GM23338 (cell line): ENCODE measurements around the gene C1orf210. TPM values are rescaled to one million over a fixed set of nuclear protein-coding genes. Genes with fewer than 3 reads are reported as not detected.

Experiments used
- ATAC-seq: fragments of 200-7000 bp; cut with Tn5 transposase; 3 replicates; pipeline ENCODE4 v1.9.1; 2020
- DNase-seq: peaks from one replicate; pipeline ENCODE4 v3.0.0-alpha.2; 2015; ENCODE audit warnings: low spot score
- H2AFZ ChIP-seq: fragments of 200-600 bp; sonication (generic); 2 replicates; pipeline ENCODE4 v1.8.0; 2016; ENCODE audit warnings: antibody characterized with exemption, mild to moderate bottlenecking, moderate library complexity
- H3F3A ChIP-seq: fragments of 200-600 bp; sonication (generic); replicated peaks from 2 replicates; pipeline ENCODE4 v1.8.0; 2017; ENCODE audit warnings: antibody characterized with exemption, mixed run types, low read depth
- H3K27ac ChIP-seq: fragments of 200-600 bp; sonication (generic); 2 replicates; pipeline ENCODE4 v1.6.1; 2016; ENCODE audit warnings: low read depth
- H3K27me3 ChIP-seq: fragments of 200-600 bp; sonication (generic); 2 replicates; pipeline ENCODE4 v1.8.0; 2016; ENCODE audit warnings: mild to moderate bottlenecking, mixed run types, moderate library complexity; ENCODE audit not compliant: insufficient read depth
- H3K36me3 ChIP-seq: fragments of 200-600 bp; sonication (generic); 2 replicates; pipeline ENCODE4 v1.8.0; 2016; ENCODE audit warnings: mild to moderate bottlenecking; ENCODE audit not compliant: insufficient read depth
- H3K4me1 ChIP-seq: fragments of 200-600 bp; sonication (generic); 2 replicates; pipeline ENCODE4 v1.8.0; 2016; ENCODE audit warnings: mild to moderate bottlenecking, moderate library complexity; ENCODE audit not compliant: insufficient read depth
- H3K4me2 ChIP-seq: fragments of 200-600 bp; sonication (generic); 2 replicates; pipeline ENCODE4 v1.7.1; 2017; ENCODE audit warnings: mixed run types
- H3K4me3 ChIP-seq: fragments of 200-600 bp; sonication (generic); 2 replicates; pipeline ENCODE4 v1.6.1; 2016; ENCODE audit warnings: mixed run types
- H3K79me2 ChIP-seq: fragments of 200-600 bp; sonication (generic); replicated peaks from 2 replicates; pipeline ENCODE4 v1.8.0; 2017; ENCODE audit warnings: mild to moderate bottlenecking; ENCODE audit not compliant: insufficient read depth
- H3K9me2 ChIP-seq: fragments of 200-600 bp; sonication (generic); 2 replicates; pipeline ENCODE4 v1.8.0; 2017; ENCODE audit not compliant: insufficient read depth
- H4K20me1 ChIP-seq: fragments of 200-600 bp; sonication (generic); replicated peaks from 2 replicates; pipeline ENCODE4 v1.8.0; 2017; ENCODE audit warnings: mild to moderate bottlenecking; ENCODE audit not compliant: insufficient read depth
- H3K27ac Mint-ChIP-seq: 2 replicates; pipeline ENCODE4 v1.8.0; 2020; ENCODE audit warnings: inconsistent platforms, mild to moderate bottlenecking, moderate library complexity, mixed read lengths
- H3K27me3 Mint-ChIP-seq: 3 replicates; pipeline ENCODE4 v1.8.0; 2022; ENCODE audit warnings: low read depth, mild to moderate bottlenecking, moderate library complexity, mixed read lengths, inconsistent platforms; ENCODE audit not compliant: insufficient read depth, poor library complexity
- H3K36me3 Mint-ChIP-seq: 3 replicates; pipeline ENCODE4 v1.8.0; 2021; ENCODE audit warnings: low read depth, mild to moderate bottlenecking, inconsistent platforms, moderate library complexity, mixed read lengths
- H3K4me1 Mint-ChIP-seq: 3 replicates; pipeline ENCODE4 v1.8.0; 2020; ENCODE audit warnings: mild to moderate bottlenecking, inconsistent platforms, mixed read lengths
- H3K4me3 Mint-ChIP-seq: 3 replicates; pipeline ENCODE4 v1.8.0; 2021; ENCODE audit warnings: moderate library complexity, mild to moderate bottlenecking, inconsistent platforms, mixed read lengths
- H3K9me3 Mint-ChIP-seq: 3 replicates; pipeline ENCODE4 v1.8.0; 2020; ENCODE audit warnings: moderate library complexity, mild to moderate bottlenecking, inconsistent platforms, mixed read lengths
- CREB1 ChIP-seq: fragments of 250-450 bp; sonication (Bioruptor Pico); IDR thresholded peaks from 2 replicates; pipeline ENCODE4 v1.5.0; 2020; ENCODE audit warnings: low read depth, mild to moderate bottlenecking, moderate library complexity
- CTCF ChIP-seq, 2 experiments: fragments of 200-600 bp in 1 of 2; sonication (generic) in 1 of 2; conservative IDR thresholded peaks; 2 replicates each; pipeline versions ENCODE4 v1.5.1 to v1.6.1; 2016 to 2017; ENCODE audit warnings: antibody characterized with exemption in 2 of 2, low read depth in 2 of 2, mild to moderate bottlenecking in 2 of 2, moderate library complexity in 1 of 2
- ETS1 ChIP-seq: IDR thresholded peaks from 2 replicates; pipeline ENCODE4 v1.6.1; 2016; ENCODE audit warnings: antibody characterized with exemption
- EZH2phosphoT487 ChIP-seq: fragments of 200-600 bp; sonication (generic); IDR thresholded peaks from one replicate; pipeline ENCODE4 v1.8.1; 2018; ENCODE audit warnings: antibody characterized with exemption; ENCODE audit not compliant: unreplicated experiment
- JUNB ChIP-seq: IDR thresholded peaks from one replicate; pipeline ENCODE4 v1.6.1; 2016; ENCODE audit warnings: antibody characterized with exemption; ENCODE audit not compliant: unreplicated experiment
- NANOG ChIP-seq: IDR thresholded peaks from 2 replicates; pipeline ENCODE4 v1.6.1; 2016; ENCODE audit warnings: antibody characterized with exemption, borderline replicate concordance
- STAT1 ChIP-seq: IDR thresholded peaks from one replicate; pipeline ENCODE4 v1.6.1; 2016; ENCODE audit warnings: antibody characterized with exemption; ENCODE audit not compliant: unreplicated experiment
- ZNF114 ChIP-seq: fragments of 250-450 bp; sonication (Bioruptor Pico); IDR thresholded peaks from 2 replicates; pipeline ENCODE4 v1.5.0; 2020; ENCODE audit warnings: mild to moderate bottlenecking, moderate library complexity
- ZNF331 ChIP-seq: fragments of 250-450 bp; sonication (Bioruptor Pico); IDR thresholded peaks from 2 replicates; pipeline ENCODE4 v1.5.0; 2020; ENCODE audit warnings: low read depth, mild to moderate bottlenecking, moderate library complexity
- ZNF462 ChIP-seq: fragments of 250-450 bp; sonication (Bioruptor Pico); IDR thresholded peaks from 2 replicates; pipeline ENCODE4 v1.5.0; 2020; ENCODE audit warnings: mild to moderate bottlenecking, moderate library complexity
- polyA plus RNA-seq: library from polyadenylated mRNA; unstranded; fragments of >200 nt; fragmentation: Nextera tagmentation; extraction: Ambion mirVana; gene quantifications from 2 replicates; pipeline ENCODE4 v1.2.1, GENCODE V29; 2016
- total RNA-seq: library from RNA; depleted of rRNA; stranded (reverse); fragments of >200 nt; shearing (Covaris generic); gene quantifications from 2 replicates; pipeline ENCODE4 v1.2.3, GENCODE V29; 2014
- TF ChIP-seq, protein P1 (sequence below): IDR thresholded peaks from one replicate; pipeline ENCODE4 v1.6.1; 2018; ENCODE audit warnings: antibody characterized with exemption; ENCODE audit not compliant: unreplicated experiment

The C1orf210 gene
- total and polyA plus RNA-seq, 2 experiments from 2014 or later: 10.3 to 17.1 TPM

GRCh38 chr1:43246466-43247213 is 38.7 kb downstream of the C1orf210 start:
- DNase-seq (no peak), ATAC-seq (no peak)
- no peak overlapping the region for H3K27ac ChIP-seq
- no peaks in the 10 kb centered on the region for H3K27me3 ChIP-seq
- no peak overlapping the region for H3K4me2 ChIP-seq
- Mint-ChIP-seq H3K9me3 (peaks cover 74% of the 10 kb centered on the region), H3K27me3 (peaks cover 8% of the 10 kb centered on the region), H3K4me3 (no peak overlapping the region), H3K36me3 (peaks cover 14% of the 10 kb centered on the region; the same call in 2 of the 3 replicates), H3K27ac (no peak overlapping the region), H3K4me1 (no peaks in the 10 kb centered on the region)
- no peaks in the 10 kb centered on the region for H3F3A ChIP-seq
- H3K36me3 ChIP-seq: no peaks in the 10 kb centered on the region; the same call in 1 of the 2 replicates
- no peaks in the 10 kb centered on the region for H3K79me2 ChIP-seq
- no peak overlapping the region for H3K4me3 ChIP-seq
- no peaks in the 10 kb centered on the region for H4K20me1 ChIP-seq
- H2AFZ ChIP-seq: no peak overlapping the region
- TF ChIP-seq STAT1 (no peak), ZNF114 (CRISPR knock-in tag) (no peak), ZNF462 (no peak), ETS1 (no peak), EZH2phosphoT487 (no peak), NANOG (no peak), ZNF331 (CRISPR knock-in tag) (no peak), JUNB (no peak), CREB1 (CRISPR knock-in tag) (no peak), CTCF (conservative IDR thresholded peaks at IDR 0.05; ENCODE audit: low read depth in 2 of 2) (no peak)
- TF ChIP-seq, protein P1, sequence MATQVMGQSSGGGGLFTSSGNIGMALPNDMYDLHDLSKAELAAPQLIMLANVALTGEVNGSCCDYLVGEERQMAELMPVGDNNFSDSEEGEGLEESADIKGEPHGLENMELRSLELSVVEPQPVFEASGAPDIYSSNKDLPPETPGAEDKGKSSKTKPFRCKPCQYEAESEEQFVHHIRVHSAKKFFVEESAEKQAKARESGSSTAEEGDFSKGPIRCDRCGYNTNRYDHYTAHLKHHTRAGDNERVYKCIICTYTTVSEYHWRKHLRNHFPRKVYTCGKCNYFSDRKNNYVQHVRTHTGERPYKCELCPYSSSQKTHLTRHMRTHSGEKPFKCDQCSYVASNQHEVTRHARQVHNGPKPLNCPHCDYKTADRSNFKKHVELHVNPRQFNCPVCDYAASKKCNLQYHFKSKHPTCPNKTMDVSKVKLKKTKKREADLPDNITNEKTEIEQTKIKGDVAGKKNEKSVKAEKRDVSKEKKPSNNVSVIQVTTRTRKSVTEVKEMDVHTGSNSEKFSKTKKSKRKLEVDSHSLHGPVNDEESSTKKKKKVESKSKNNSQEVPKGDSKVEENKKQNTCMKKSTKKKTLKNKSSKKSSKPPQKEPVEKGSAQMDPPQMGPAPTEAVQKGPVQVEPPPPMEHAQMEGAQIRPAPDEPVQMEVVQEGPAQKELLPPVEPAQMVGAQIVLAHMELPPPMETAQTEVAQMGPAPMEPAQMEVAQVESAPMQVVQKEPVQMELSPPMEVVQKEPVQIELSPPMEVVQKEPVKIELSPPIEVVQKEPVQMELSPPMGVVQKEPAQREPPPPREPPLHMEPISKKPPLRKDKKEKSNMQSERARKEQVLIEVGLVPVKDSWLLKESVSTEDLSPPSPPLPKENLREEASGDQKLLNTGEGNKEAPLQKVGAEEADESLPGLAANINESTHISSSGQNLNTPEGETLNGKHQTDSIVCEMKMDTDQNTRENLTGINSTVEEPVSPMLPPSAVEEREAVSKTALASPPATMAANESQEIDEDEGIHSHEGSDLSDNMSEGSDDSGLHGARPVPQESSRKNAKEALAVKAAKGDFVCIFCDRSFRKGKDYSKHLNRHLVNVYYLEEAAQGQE: no peak
- H3K9me2 ChIP-seq: peaks cover 4% of the 10 kb centered on the region; the same call in 1 of the 2 replicates
- H3K4me1 ChIP-seq: no peaks in the 10 kb centered on the region
